H1 (cell line): ENCODE measurements around the gene ZNF488. TPM values are rescaled to one million over a fixed set of nuclear protein-coding genes. Genes with fewer than 3 reads are reported as not detected.

Experiments used
- CTCF ChIA-PET: fragments of 300-600 bp; sonication (Branson Sonifier 250); formaldehyde crosslinking; loops from one replicate; lab custom pipeline; 2021; ENCODE audit not compliant: partially characterized antibody; lab: Charles Lee
- POLR2A ChIA-PET: fragments of 300-600 bp; sonication (Branson Sonifier 250); formaldehyde crosslinking; loops from one replicate; lab custom pipeline; 2021; ENCODE audit warnings: inconsistent platforms; ENCODE audit not compliant: partially characterized antibody; lab: Charles Lee
- DNase-seq, 2 experiments: peaks; one replicate each; pipeline versions ENCODE4 v3.0.0 to v3.0.0-alpha.2; 2010 to 2022; ENCODE audit warnings: low spot score in 2 of 2, low read depth in 1 of 2, mixed read lengths in 1 of 2
- FAIRE-seq: peaks from 2 replicates; lab custom pipeline; 2011; peaks lifted over from hg19 to GRCh38; lab: Jason Lieb, UNC
- H2AFZ ChIP-seq: 2 replicates; pipeline ENCODE4 v1.8.1; 2012; ENCODE audit warnings: low read length, inconsistent platforms
- H2AK5ac ChIP-seq: 2 replicates; pipeline ENCODE4 v1.6.1; 2013; ENCODE audit warnings: low read depth, low read length
- H2BK120ac ChIP-seq: replicated peaks from 2 replicates; pipeline ENCODE3; 2013; ENCODE audit warnings: low read depth, low read length, inconsistent platforms
- H2BK12ac ChIP-seq: 2 replicates; pipeline ENCODE4 v1.6.1; 2013; ENCODE audit warnings: low read depth, low read length
- H2BK15ac ChIP-seq: 2 replicates; pipeline ENCODE4 v1.6.1; 2013; ENCODE audit warnings: low read length
- H2BK20ac ChIP-seq: 2 replicates; pipeline ENCODE4 v1.6.1; 2013; ENCODE audit warnings: low read length
- H2BK5ac ChIP-seq: 2 replicates; pipeline ENCODE4 v1.6.1; 2013; ENCODE audit warnings: low read depth, low read length
- H3K14ac ChIP-seq: 2 replicates; pipeline ENCODE4 v1.6.1; 2013; ENCODE audit warnings: inconsistent platforms; ENCODE audit not compliant: insufficient read length
- H3K18ac ChIP-seq: 2 replicates; pipeline ENCODE4 v1.6.1; 2013; ENCODE audit warnings: low read length; ENCODE audit errors: extremely low read depth
- H3K23ac ChIP-seq: 2 replicates; pipeline ENCODE4 v1.6.1; 2013; ENCODE audit warnings: inconsistent platforms; ENCODE audit not compliant: insufficient read length
- H3K23me2 ChIP-seq: 2 replicates; pipeline ENCODE4 v1.6.1; 2013; ENCODE audit warnings: low read depth, low read length
- H3K27ac ChIP-seq: 2 replicates; pipeline ENCODE4 v1.6.1; 2011; ENCODE audit warnings: low read depth, low read length, inconsistent platforms
- H3K27me3 ChIP-seq, 4 experiments: replicated peaks in 1 of 4; 1 replicate in 1 of 4; 2 replicates in 3 of 4; pipeline versions ENCODE4 v1.6.1 to v1.8.1; 2011 to 2013; ENCODE audit warnings: low read length in 3 of 4, mild to moderate bottlenecking in 3 of 4, inconsistent platforms in 2 of 4, mixed read lengths in 2 of 4, moderate library complexity in 1 of 4; ENCODE audit not compliant: control insufficient read depth in 3 of 4, insufficient read depth in 3 of 4; ENCODE audit errors: extremely low read depth in 1 of 4
- H3K36me3 ChIP-seq, 4 experiments: 2 replicates each; pipeline versions ENCODE4 v1.6.1 to v1.8.1; 2011 to 2013; ENCODE audit warnings: mild to moderate bottlenecking in 4 of 4, low read length in 3 of 4, moderate library complexity in 2 of 4, control low read depth in 1 of 4, inconsistent platforms in 1 of 4; ENCODE audit not compliant: insufficient read depth in 4 of 4, control insufficient read depth in 2 of 4
- H3K4ac ChIP-seq: replicated peaks from 2 replicates; pipeline ENCODE3; 2013; ENCODE audit warnings: low read length, low read depth, mixed read lengths, inconsistent platforms; ENCODE audit not compliant: insufficient read length
- H3K4me1 ChIP-seq, 4 experiments: replicated peaks in 1 of 4; 1 replicate in 1 of 4; 2 replicates in 3 of 4; pipeline versions ENCODE4 v1.6.1 to v1.8.1; 2011 to 2013; ENCODE audit warnings: low read length in 3 of 4, inconsistent platforms in 2 of 4, mixed read lengths in 1 of 4; ENCODE audit not compliant: insufficient read depth in 4 of 4, control insufficient read depth in 3 of 4
- H3K4me2 ChIP-seq, 2 experiments: 2 replicates each; pipeline versions ENCODE4 v1.6.1 to v1.8.1; 2011 to 2013; ENCODE audit warnings: low read depth in 2 of 2, low read length in 2 of 2, control low read depth in 1 of 2, inconsistent platforms in 1 of 2, mild to moderate bottlenecking in 1 of 2; ENCODE audit not compliant: insufficient read depth in 1 of 2
- H3K4me3 ChIP-seq, 4 experiments: fragments of 200-600, 300-600 bp in 1 of 4; sonication (generic), shearing (Covaris generic), sonication (Bioruptor Twin) in 1 of 4; 2 replicates each; pipeline versions ENCODE4 v1.5.1 to v1.8.1; 2011 to 2016; ENCODE audit warnings: low read length in 4 of 4, low read depth in 3 of 4, control low read depth in 2 of 4, inconsistent platforms in 2 of 4, mild to moderate bottlenecking in 2 of 4, mixed read lengths in 1 of 4, moderate library complexity in 1 of 4; ENCODE audit not compliant: insufficient read depth in 2 of 4; ENCODE audit errors: extremely low read depth in 1 of 4
- H3K56ac ChIP-seq: replicated peaks from 2 replicates; pipeline ENCODE3; 2013; ENCODE audit warnings: low read depth, mild to moderate bottlenecking, mixed read lengths, low read length, inconsistent platforms; ENCODE audit not compliant: insufficient read length
- H3K79me1 ChIP-seq: 2 replicates; pipeline ENCODE4 v1.6.1; 2013; ENCODE audit warnings: low read depth, low read length, control low read depth
- H3K79me2 ChIP-seq, 2 experiments: 2 replicates each; pipeline versions ENCODE4 v1.6.1 to v1.8.1; 2012 to 2013; ENCODE audit warnings: low read length in 2 of 2, mild to moderate bottlenecking in 2 of 2, inconsistent platforms in 1 of 2; ENCODE audit not compliant: insufficient read depth in 2 of 2, control insufficient read depth in 1 of 2
- H3K9ac ChIP-seq, 4 experiments: replicated peaks in 1 of 4; 1 replicate in 1 of 4; 2 replicates in 3 of 4; pipeline versions ENCODE4 v1.6.1 to v1.8.1; 2011 to 2013; ENCODE audit warnings: low read depth in 3 of 4, low read length in 3 of 4, control low read depth in 2 of 4, mild to moderate bottlenecking in 2 of 4, moderate library complexity in 2 of 4, inconsistent platforms in 1 of 4; ENCODE audit errors: extremely low read depth in 1 of 4
- H3K9me3 ChIP-seq, 2 experiments: 2 replicates each; pipeline versions ENCODE4 v1.6.1 to v1.8.1; 2012 to 2013; ENCODE audit warnings: mild to moderate bottlenecking in 2 of 2, moderate library complexity in 2 of 2, control low read depth in 1 of 2, inconsistent platforms in 1 of 2, low read depth in 1 of 2, low read length in 1 of 2, mixed read lengths in 1 of 2; ENCODE audit not compliant: insufficient read depth in 2 of 2
- H4K20me1 ChIP-seq, 2 experiments: replicated peaks in 1 of 2; 2 replicates each; pipeline versions ENCODE3 to v1.8.1; 2011 to 2013; ENCODE audit warnings: inconsistent platforms in 2 of 2, low read length in 2 of 2, mild to moderate bottlenecking in 1 of 2; ENCODE audit not compliant: insufficient read depth in 2 of 2, control insufficient read depth in 1 of 2
- H4K5ac ChIP-seq: 2 replicates; pipeline ENCODE4 v1.6.1; 2013; ENCODE audit warnings: low read length, low read depth, mixed read lengths, inconsistent platforms; ENCODE audit not compliant: insufficient read length
- H4K8ac ChIP-seq: 2 replicates; pipeline ENCODE4 v1.8.0; 2013; ENCODE audit warnings: mild to moderate bottlenecking, moderate library complexity, low read length, inconsistent platforms; ENCODE audit not compliant: insufficient read depth; ENCODE audit errors: extremely low read depth
- H4K91ac ChIP-seq: replicated peaks from 2 replicates; pipeline ENCODE3; 2013; ENCODE audit warnings: low read length, mixed read lengths, inconsistent platforms; ENCODE audit not compliant: insufficient read length
- BACH1 ChIP-seq: IDR thresholded peaks from 2 replicates; pipeline ENCODE4 v1.6.1; 2012; ENCODE audit warnings: low read length, improper control_type of control experiment
- EGR1 ChIP-seq: IDR thresholded peaks from 2 replicates; pipeline ENCODE4 v1.6.1; 2011; ENCODE audit warnings: low read depth, low read length, borderline replicate concordance
- FOSL1 ChIP-seq: IDR thresholded peaks from 2 replicates; pipeline ENCODE4 v1.6.1; 2011; ENCODE audit warnings: mild to moderate bottlenecking, low read depth, low read length, moderate library complexity; ENCODE audit not compliant: insufficient read depth
- KDM5A ChIP-seq: fragments of 200-600 bp; IDR thresholded peaks from 2 replicates; pipeline ENCODE4 v1.7.1; 2012; ENCODE audit warnings: mild to moderate bottlenecking, low read length, inconsistent platforms, mixed read lengths
- SAP30 ChIP-seq: fragments of 300-600 bp; sonication (generic); IDR thresholded peaks from 2 replicates; pipeline ENCODE4 v1.7.1; 2012; ENCODE audit warnings: low read length, moderate library complexity, mild to moderate bottlenecking, inconsistent platforms; ENCODE audit not compliant: insufficient read depth, insufficient replicate concordance
- TCF12 ChIP-seq: IDR thresholded peaks from 2 replicates; pipeline ENCODE4 v1.6.1; 2011; ENCODE audit warnings: low read depth, mild to moderate bottlenecking, low read length
- YY1 ChIP-seq: IDR thresholded peaks from 2 replicates; pipeline ENCODE4 v1.6.1; 2011; ENCODE audit warnings: low read depth, mild to moderate bottlenecking, low read length
- WGBS, 2 experiments: shearing (Covaris generic) in 1 of 2; methylation state at CpG; one replicate each; pipeline versions ENCODE4 v1.1.6 to v1.1.7; 2013 to 2015; ENCODE audit warnings: low lambda C conversion rate in 2 of 2, mixed read lengths in 2 of 2, inconsistent platforms in 1 of 2, low coverage in 1 of 2, missing lambda C conversion rate in 1 of 2; ENCODE audit not compliant: insufficient replicate concordance in 2 of 2, insufficient coverage in 1 of 2, insufficient read length in 1 of 2; ENCODE audit errors: extremely low coverage in 1 of 2, missing lambda C conversion rate in 1 of 2; 5-methylcytosine and 5-hydroxymethylcytosine counted together
- polyA plus RNA-seq, 7 experiments: library from polyadenylated mRNA; depleted of rRNA in 3 of 7; stranded (reverse) in 5 of 7; unstranded in 2 of 7; fragments of >200 nt in 5 of 7; fragments of 200-250 nt in 2 of 7; gene quantifications; 1 replicate in 5 of 7; 2 replicates in 1 of 7; 4 replicates in 1 of 7; pipeline versions ENCODE4 v1.2.1 to v1.2.3, GENCODE V29; 2011 to 2013; ENCODE audit warnings: missing spikeins in 2 of 7, mixed read lengths in 2 of 7
- total RNA-seq: library from RNA; stranded (reverse); fragmentation: NEBNext Ultra II Directional; extraction: Animal tissue kit (Norgen Biotek cat#: 25700); gene quantifications from 2 replicates; pipeline ENCODE4 v1.2.1, GENCODE V29; 2021

ZNF488 gene
- total and polyA plus RNA-seq, 2 of the 8 experiments (the other 6 are each of a cell fraction or from before 2014, with no cell fraction given): 7.9 to 11.4 TPM

GRCh38 chr10:47363781-47364180 lies 20.3 kb downstream of the ZNF488 start:
- H3K23ac ChIP-seq: no peak overlapping the region
- TF ChIP-seq FOSL1 (no peak), BACH1 (no peak), EGR1 (no peak), KDM5A (no peak), TCF12 (no peak), YY1 (no peak), SAP30 (no peak)
- no peak overlapping the region for H2BK20ac ChIP-seq
- H2BK5ac ChIP-seq: no peak overlapping the region
- H2AFZ ChIP-seq: no peak overlapping the region
- no peak overlapping the region for H2BK120ac ChIP-seq
- ChIA-PET CTCF (interaction anchor here (1.2 to 8.9 kb wide), 6 partner anchors 10 to 332 kb away, joined by 3 to 132 read pairs (median 14); partner anchors contain the start of gene RBP3), POLR2A (interaction anchor here (1.2 to 1.8 kb wide), 2 partner anchors 13 to 21 kb away, joined by 3 to 4 read pairs; partner anchors contain the start of gene ZNF488)
- no peak overlapping the region for H3K4me3 ChIP-seq
- H3K18ac ChIP-seq: no peak overlapping the region
- H3K9ac ChIP-seq: no peak overlapping the region
- no peak overlapping the region for H4K91ac ChIP-seq
- DNase-seq (no peak), FAIRE-seq (no peak)
- no peak overlapping the region for H3K4ac ChIP-seq
- H3K79me1 ChIP-seq: no peaks in the 10 kb centered on the region
- no peak overlapping the region for H2BK15ac ChIP-seq
- no peaks in the 10 kb centered on the region for H3K23me2 ChIP-seq
- H3K9me3 ChIP-seq: no peaks in the 10 kb centered on the region
- H4K20me1 ChIP-seq: no peaks in the 10 kb centered on the region
- no peak overlapping the region for H3K4me2 ChIP-seq
- no peak overlapping the region for H2AK5ac ChIP-seq
- H4K5ac ChIP-seq: no peak overlapping the region
- no peaks in the 10 kb centered on the region for H3K36me3 ChIP-seq
- H3K27me3 ChIP-seq: no peaks in the 10 kb centered on the region
- H3K4me1 ChIP-seq: peaks cover 2 to 7% (median 3%) of the 10 kb centered on the region in 4 experiments; a peak in 3 of 7 replicates
- no peak overlapping the region for H3K27ac ChIP-seq
- H3K14ac ChIP-seq: no peak overlapping the region
- H2BK12ac ChIP-seq: no peak overlapping the region
- WGBS, 2 experiments: 85% methylated on average over 3 of the region's 3 CpGs; no CpG with 5 or more reads in 1 of the 2 experiments
- no peaks in the 10 kb centered on the region for H3K79me2 ChIP-seq
- no peak overlapping the region for H3K56ac ChIP-seq
- no peak overlapping the region for H4K8ac ChIP-seq
